Fibroblast of villous mesenchyme (primary cell): ENCODE data around the gene MAML2. TPM values are rescaled to one million over a fixed set of nuclear protein-coding genes. Genes with fewer than 3 reads are reported as not detected.

Source experiments
- DNase-seq: peaks from one replicate; pipeline ENCODE4 v3.0.0-alpha.2; 2010; ENCODE audit warnings: low read depth
- H3K4me3 ChIP-seq: 2 replicates; pipeline ENCODE4 v1.5.1; 2011; ENCODE audit warnings: low read depth, mild to moderate bottlenecking, low read length
- total RNA-seq: library from RNA; depleted of rRNA; stranded (reverse); fragments of >200 nt; gene quantifications from 2 replicates; pipeline ENCODE4 v1.2.3, GENCODE V29; 2012
- TF ChIP-seq, protein P1 (sequence below): IDR thresholded peaks from 2 replicates; pipeline ENCODE4 v1.5.1; 2012; ENCODE audit warnings: low read depth, mild to moderate bottlenecking, low read length; ENCODE audit not compliant: insufficient read depth

The MAML2 gene
- total RNA-seq, 1 donor, result 30.7 TPM

DNA sequence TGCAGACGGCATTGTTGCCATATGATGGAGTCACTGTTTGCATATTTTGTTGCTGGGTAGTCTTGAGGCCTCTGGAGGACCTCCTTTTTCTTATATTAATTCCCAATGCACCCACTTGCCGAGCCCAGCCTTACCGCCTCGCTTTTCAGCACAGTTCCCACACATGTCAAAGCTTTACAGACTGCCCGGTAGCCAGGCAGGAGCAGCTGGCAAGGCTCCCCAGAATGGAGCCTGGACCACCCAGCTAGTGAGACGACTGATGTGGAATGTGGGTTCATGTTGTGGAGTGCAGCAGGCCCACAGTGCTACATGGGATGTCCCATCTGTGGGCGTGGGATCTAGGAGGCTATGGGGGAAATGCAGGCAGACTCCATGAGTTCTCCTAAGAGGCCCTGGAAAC, 319.7 kb downstream of the MAML2 start:
- DNase-seq, result no peak
- no peak overlapping the region for H3K4me3 ChIP-seq
- TF ChIP-seq, protein P1, sequence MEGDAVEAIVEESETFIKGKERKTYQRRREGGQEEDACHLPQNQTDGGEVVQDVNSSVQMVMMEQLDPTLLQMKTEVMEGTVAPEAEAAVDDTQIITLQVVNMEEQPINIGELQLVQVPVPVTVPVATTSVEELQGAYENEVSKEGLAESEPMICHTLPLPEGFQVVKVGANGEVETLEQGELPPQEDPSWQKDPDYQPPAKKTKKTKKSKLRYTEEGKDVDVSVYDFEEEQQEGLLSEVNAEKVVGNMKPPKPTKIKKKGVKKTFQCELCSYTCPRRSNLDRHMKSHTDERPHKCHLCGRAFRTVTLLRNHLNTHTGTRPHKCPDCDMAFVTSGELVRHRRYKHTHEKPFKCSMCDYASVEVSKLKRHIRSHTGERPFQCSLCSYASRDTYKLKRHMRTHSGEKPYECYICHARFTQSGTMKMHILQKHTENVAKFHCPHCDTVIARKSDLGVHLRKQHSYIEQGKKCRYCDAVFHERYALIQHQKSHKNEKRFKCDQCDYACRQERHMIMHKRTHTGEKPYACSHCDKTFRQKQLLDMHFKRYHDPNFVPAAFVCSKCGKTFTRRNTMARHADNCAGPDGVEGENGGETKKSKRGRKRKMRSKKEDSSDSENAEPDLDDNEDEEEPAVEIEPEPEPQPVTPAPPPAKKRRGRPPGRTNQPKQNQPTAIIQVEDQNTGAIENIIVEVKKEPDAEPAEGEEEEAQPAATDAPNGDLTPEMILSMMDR, result no peak

GRCh38 chr11:96021901-96022650, 320.9 kb downstream of the MAML2 start:
- TF ChIP-seq, protein P1, result no peak
- DNase-seq, result no peak
- no peak overlapping the region for H3K4me3 ChIP-seq

- no peak for DNase-seq
- TF ChIP-seq, protein P1, result no peak
Observed at GRCh38 chr11:96019810-96020747, 322.9 kb downstream of the MAML2 start.

DNA sequence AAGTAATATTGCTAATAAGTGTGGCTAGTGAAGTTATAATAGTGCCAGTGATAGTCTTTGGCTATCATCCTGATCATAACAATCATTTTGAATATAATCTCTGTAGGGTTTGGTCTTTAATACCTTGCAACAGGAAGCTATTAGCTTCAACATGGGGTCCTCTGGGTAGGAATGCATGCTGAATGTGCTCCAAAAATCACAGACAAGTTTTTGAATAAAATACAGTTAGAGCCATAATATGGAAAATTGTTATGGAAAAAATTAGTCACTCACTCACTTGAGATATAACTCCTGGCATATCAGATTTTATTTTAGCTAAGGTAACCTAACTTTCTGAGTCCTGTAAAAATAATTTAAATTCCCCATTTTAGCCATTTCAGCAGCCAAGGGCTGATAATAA, 323.7 kb downstream of the MAML2 start:
- TF ChIP-seq, protein P1, result no peak
- no peak for DNase-seq
- no peak overlapping the region for H3K4me3 ChIP-seq

More at GRCh38 chr11:96019810-96020747, 322.9 kb downstream of the MAML2 start:
- no peak overlapping the region for H3K4me3 ChIP-seq

DNA sequence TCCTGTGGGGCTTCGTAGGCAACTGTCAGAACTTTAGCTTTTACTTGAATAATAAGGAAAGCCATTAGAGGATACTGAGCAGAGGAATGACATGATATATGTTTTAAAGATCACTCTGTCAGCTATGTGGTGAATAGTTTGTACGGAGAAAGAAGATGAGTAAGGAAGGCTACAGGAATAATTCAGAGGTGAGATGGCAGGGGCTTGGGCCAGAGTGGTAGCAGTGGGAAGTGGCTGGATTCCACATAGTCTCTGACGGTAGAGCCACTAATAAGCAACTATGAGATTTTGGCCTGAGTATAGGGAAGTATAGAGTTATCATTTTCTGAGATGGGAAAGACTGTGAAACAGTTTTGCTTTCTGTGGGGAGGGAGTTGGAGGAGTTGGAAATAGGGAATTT, 325.1 kb downstream of the MAML2 start:
- no peak overlapping the region for H3K4me3 ChIP-seq
- no peak for DNase-seq
- TF ChIP-seq, protein P1, result no peak

DNA sequence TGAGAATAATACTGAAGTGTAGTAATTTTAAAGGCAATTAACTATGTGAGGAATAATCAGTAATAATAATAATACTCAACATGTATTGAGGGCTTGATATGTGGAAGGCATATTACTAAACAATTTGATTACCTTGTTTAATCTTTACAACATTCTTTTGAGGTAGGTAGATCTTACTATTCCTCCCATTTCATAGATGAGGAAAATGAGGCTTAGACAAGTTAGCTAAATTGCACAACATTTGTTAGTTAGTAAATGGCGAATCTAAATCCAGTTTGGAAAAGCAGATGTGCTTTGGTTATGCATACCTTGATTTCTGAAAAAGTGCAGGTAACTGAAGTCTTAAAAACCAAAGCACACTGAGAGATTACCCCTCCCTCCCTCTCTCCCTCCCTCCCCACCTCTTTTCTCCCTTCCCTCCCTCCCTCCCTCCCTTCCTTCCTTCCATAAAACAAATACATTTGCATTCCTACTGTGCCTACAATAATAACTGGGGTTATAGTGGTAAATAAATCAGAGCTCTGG, 326.0 kb downstream of the MAML2 start:
- no peak for DNase-seq
- no peak overlapping the region for H3K4me3 ChIP-seq
- TF ChIP-seq, protein P1, result no peak
